ENCODE data around the gene SF3B1. TPM values are rescaled to one million over a fixed set of nuclear protein-coding genes. Genes with fewer than 3 reads are reported as not detected.

The SF3B1 gene, protein sequence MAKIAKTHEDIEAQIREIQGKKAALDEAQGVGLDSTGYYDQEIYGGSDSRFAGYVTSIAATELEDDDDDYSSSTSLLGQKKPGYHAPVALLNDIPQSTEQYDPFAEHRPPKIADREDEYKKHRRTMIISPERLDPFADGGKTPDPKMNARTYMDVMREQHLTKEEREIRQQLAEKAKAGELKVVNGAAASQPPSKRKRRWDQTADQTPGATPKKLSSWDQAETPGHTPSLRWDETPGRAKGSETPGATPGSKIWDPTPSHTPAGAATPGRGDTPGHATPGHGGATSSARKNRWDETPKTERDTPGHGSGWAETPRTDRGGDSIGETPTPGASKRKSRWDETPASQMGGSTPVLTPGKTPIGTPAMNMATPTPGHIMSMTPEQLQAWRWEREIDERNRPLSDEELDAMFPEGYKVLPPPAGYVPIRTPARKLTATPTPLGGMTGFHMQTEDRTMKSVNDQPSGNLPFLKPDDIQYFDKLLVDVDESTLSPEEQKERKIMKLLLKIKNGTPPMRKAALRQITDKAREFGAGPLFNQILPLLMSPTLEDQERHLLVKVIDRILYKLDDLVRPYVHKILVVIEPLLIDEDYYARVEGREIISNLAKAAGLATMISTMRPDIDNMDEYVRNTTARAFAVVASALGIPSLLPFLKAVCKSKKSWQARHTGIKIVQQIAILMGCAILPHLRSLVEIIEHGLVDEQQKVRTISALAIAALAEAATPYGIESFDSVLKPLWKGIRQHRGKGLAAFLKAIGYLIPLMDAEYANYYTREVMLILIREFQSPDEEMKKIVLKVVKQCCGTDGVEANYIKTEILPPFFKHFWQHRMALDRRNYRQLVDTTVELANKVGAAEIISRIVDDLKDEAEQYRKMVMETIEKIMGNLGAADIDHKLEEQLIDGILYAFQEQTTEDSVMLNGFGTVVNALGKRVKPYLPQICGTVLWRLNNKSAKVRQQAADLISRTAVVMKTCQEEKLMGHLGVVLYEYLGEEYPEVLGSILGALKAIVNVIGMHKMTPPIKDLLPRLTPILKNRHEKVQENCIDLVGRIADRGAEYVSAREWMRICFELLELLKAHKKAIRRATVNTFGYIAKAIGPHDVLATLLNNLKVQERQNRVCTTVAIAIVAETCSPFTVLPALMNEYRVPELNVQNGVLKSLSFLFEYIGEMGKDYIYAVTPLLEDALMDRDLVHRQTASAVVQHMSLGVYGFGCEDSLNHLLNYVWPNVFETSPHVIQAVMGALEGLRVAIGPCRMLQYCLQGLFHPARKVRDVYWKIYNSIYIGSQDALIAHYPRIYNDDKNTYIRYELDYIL
- polyA plus RNA-seq (2011; rRNA removed) (400 and 436 TPM in 2 replicates), polyA plus RNA-seq (2017; fragmentation: RNase III; extraction: RNeasy Plus Mini Kit Qiagen cat#74134 plus additional on column Dnase treatment) (165 to 167 TPM (median 166 TPM) in 3 replicates), polyA minus RNA-seq (2011; rRNA and poly(A)+ RNA removed) (144 and 230 TPM in 2 replicates)
- 63.0 and 72.3 TPM in 2 replicates for polyA plus RNA-seq (2012; cell fraction: cytosol; rRNA removed)
- 97.8 and 228 TPM in 2 replicates for polyA plus RNA-seq (2012; cell fraction: nucleus; rRNA removed)

DNA sequence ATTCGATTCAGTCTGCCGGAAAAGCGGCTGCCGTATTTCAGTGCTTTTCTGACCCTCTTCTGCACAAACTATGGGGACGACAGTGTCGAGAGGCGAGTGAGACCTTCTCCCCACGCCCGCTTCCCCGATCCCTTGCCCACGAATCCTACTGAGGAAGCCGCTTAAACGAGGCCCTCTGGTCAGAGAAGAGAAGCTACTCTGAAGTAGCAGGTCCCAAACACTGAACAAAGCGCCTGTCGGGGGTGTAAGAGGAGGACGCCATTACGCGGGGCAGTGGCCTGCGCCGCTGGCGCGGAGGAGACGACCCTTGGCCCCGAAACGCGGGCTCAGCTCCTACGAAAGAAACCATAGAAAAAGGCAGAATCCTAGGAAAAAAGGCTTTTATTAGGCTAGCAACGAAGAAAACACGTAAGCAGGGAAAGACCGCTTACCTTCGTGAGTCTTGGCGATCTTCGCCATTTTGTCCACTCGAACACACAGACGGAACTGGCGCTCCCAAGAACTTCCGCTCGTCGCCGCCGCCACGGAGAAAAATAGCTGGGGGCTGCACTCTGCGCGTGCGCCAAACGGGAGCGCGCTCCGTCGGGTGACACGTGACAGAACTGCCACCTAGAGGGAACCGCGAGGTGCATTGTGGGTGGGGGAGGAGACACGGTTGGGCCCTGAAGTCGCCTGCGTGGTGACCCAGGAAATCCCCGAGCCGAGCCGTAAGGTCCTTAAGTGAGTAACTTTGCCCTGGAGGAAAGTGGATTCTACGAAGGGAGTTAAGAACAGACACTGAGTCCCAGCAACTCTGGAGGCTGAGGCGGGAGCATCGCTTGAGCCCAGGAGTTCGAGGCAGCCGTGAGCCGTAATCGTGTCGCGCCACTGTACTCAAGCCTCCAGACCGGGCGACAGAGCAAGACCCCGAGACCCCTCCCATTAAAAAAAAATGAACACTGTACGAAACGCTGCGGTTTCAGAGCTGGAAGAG, at the start of gene SF3B1:
Gene SF3B1, minus strand, starts transcription at position 488 of the 973 bp plus-strand sequence. Its CDS starts 29 bp downstream, at position 459.
- DNase-seq (ENCODE audit: low read depth in 1 of 2, low spot score in 1 of 2) (peak; percentile 89 to 98), ATAC-seq (peak; percentile 93 to 96), FAIRE-seq (no peak)
- ChIA-PET CTCF (no interaction called here), POLR2A (interaction anchor here (0.6 to 2.7 kb wide), 18 partner anchors 8 to 270 kb away, joined by 3 to 50 read pairs (median 4); partner anchors contain the start of genes COQ10B, HSPD1, HSPE1 and MARS2)
- peak within 1 kb of the TSS; percentile 90 for H3K4me3 ChIP-seq
- 2% methylated on average over 74 of the region's 74 CpGs for WGBS (ENCODE audit: missing lambda C conversion rate)
- H3K27ac ChIP-seq: peak within 1 kb of the TSS; percentile 92 to 93
- peaks cover 28% of the 10 kb centered on the region; the same call in 2 of the 3 replicates for H3K4me1 ChIP-seq
- H3K9me3 ChIP-seq: no peaks in the 10 kb centered on the region
- peak within 1 kb of the TSS; percentile 96 for H3K4me2 ChIP-seq
- TF ChIP-seq RCOR1 (IDR thresholded peaks at IDR 0.05; ENCODE audit: low read depth, low read length) (no peak), HOXB5 (CRISPR knock-in tag; IDR thresholded peaks at IDR 0.05) (no peak), ESRRA (IDR thresholded peaks at IDR 0.05; ENCODE audit: borderline replicate concordance, low read length) (no peak), CEBPB (IDR thresholded peaks at IDR 0.05) (no peak), EHMT2 (IDR thresholded peaks at IDR 0.05; ENCODE audit: low read depth) (no peak), HOXA7 (CRISPR knock-in tag; IDR thresholded peaks at IDR 0.05) (no peak), HDAC2 (IDR thresholded peaks at IDR 0.05) (no peak), TP53 (CRISPR knock-in tag; IDR thresholded peaks at IDR 0.05) (no peak), FOSB (CRISPR knock-in tag; IDR thresholded peaks at IDR 0.05) (no peak), TFCP2L1 (CRISPR knock-in tag; IDR thresholded peaks at IDR 0.05) (no peak; the same call in 1 of the 2 replicates), HOXB13 (CRISPR knock-in tag; IDR thresholded peaks at IDR 0.05; ENCODE audit: low read depth) (no peak), KDM1A (IDR thresholded peaks at IDR 0.05; ENCODE audit: low read depth) (no peak), MAFK (IDR thresholded peaks at IDR 0.05; ENCODE audit: partially characterized antibody) (peak; percentile 15), SREBF2 (IDR thresholded peaks at IDR 0.05) (no peak), RARB (CRISPR knock-in tag; IDR thresholded peaks at IDR 0.05) (no peak), CBX8 (IDR thresholded peaks at IDR 0.05) (no peak)
- TF ChIP-seq, protein P1, sequence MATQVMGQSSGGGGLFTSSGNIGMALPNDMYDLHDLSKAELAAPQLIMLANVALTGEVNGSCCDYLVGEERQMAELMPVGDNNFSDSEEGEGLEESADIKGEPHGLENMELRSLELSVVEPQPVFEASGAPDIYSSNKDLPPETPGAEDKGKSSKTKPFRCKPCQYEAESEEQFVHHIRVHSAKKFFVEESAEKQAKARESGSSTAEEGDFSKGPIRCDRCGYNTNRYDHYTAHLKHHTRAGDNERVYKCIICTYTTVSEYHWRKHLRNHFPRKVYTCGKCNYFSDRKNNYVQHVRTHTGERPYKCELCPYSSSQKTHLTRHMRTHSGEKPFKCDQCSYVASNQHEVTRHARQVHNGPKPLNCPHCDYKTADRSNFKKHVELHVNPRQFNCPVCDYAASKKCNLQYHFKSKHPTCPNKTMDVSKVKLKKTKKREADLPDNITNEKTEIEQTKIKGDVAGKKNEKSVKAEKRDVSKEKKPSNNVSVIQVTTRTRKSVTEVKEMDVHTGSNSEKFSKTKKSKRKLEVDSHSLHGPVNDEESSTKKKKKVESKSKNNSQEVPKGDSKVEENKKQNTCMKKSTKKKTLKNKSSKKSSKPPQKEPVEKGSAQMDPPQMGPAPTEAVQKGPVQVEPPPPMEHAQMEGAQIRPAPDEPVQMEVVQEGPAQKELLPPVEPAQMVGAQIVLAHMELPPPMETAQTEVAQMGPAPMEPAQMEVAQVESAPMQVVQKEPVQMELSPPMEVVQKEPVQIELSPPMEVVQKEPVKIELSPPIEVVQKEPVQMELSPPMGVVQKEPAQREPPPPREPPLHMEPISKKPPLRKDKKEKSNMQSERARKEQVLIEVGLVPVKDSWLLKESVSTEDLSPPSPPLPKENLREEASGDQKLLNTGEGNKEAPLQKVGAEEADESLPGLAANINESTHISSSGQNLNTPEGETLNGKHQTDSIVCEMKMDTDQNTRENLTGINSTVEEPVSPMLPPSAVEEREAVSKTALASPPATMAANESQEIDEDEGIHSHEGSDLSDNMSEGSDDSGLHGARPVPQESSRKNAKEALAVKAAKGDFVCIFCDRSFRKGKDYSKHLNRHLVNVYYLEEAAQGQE (IDR thresholded peaks at IDR 0.05): no peak; the same call in 1 of the 2 replicates
- TF ChIP-seq, protein P2, sequence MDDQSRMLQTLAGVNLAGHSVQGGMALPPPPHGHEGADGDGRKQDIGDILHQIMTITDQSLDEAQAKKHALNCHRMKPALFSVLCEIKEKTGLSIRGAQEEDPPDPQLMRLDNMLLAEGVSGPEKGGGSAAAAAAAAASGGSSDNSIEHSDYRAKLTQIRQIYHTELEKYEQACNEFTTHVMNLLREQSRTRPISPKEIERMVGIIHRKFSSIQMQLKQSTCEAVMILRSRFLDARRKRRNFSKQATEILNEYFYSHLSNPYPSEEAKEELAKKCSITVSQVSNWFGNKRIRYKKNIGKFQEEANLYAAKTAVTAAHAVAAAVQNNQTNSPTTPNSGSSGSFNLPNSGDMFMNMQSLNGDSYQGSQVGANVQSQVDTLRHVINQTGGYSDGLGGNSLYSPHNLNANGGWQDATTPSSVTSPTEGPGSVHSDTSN (IDR thresholded peaks at IDR 0.05): no peak
- TF ChIP-seq, protein P3, sequence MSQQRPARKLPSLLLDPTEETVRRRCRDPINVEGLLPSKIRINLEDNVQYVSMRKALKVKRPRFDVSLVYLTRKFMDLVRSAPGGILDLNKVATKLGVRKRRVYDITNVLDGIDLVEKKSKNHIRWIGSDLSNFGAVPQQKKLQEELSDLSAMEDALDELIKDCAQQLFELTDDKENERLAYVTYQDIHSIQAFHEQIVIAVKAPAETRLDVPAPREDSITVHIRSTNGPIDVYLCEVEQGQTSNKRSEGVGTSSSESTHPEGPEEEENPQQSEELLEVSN (IDR thresholded peaks at IDR 0.05; ENCODE audit: borderline replicate concordance, low read depth): no peak
- TF ChIP-seq, protein P4, sequence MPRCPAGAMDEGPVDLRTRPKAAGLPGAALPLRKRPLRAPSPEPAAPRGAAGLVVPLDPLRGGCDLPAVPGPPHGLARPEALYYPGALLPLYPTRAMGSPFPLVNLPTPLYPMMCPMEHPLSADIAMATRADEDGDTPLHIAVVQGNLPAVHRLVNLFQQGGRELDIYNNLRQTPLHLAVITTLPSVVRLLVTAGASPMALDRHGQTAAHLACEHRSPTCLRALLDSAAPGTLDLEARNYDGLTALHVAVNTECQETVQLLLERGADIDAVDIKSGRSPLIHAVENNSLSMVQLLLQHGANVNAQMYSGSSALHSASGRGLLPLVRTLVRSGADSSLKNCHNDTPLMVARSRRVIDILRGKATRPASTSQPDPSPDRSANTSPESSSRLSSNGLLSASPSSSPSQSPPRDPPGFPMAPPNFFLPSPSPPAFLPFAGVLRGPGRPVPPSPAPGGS (IDR thresholded peaks at IDR 0.05): peak; percentile 39; the same call in 1 of the 3 replicates
- TF ChIP-seq, protein P5, sequence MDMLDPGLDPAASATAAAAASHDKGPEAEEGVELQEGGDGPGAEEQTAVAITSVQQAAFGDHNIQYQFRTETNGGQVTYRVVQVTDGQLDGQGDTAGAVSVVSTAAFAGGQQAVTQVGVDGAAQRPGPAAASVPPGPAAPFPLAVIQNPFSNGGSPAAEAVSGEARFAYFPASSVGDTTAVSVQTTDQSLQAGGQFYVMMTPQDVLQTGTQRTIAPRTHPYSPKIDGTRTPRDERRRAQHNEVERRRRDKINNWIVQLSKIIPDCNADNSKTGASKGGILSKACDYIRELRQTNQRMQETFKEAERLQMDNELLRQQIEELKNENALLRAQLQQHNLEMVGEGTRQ (IDR thresholded peaks at IDR 0.05): peak; percentile 96
- TF ChIP-seq, protein P6, sequence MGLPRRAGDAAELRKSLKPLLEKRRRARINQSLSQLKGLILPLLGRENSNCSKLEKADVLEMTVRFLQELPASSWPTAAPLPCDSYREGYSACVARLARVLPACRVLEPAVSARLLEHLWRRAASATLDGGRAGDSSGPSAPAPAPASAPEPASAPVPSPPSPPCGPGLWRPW (IDR thresholded peaks at IDR 0.05): no peak
- TF ChIP-seq, protein P7, sequence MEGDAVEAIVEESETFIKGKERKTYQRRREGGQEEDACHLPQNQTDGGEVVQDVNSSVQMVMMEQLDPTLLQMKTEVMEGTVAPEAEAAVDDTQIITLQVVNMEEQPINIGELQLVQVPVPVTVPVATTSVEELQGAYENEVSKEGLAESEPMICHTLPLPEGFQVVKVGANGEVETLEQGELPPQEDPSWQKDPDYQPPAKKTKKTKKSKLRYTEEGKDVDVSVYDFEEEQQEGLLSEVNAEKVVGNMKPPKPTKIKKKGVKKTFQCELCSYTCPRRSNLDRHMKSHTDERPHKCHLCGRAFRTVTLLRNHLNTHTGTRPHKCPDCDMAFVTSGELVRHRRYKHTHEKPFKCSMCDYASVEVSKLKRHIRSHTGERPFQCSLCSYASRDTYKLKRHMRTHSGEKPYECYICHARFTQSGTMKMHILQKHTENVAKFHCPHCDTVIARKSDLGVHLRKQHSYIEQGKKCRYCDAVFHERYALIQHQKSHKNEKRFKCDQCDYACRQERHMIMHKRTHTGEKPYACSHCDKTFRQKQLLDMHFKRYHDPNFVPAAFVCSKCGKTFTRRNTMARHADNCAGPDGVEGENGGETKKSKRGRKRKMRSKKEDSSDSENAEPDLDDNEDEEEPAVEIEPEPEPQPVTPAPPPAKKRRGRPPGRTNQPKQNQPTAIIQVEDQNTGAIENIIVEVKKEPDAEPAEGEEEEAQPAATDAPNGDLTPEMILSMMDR (IDR thresholded peaks at IDR 0.05): no peak

Data from A549 (cell line).